ENCODE data around the gene NGRN. TPM values are rescaled to one million over a fixed set of nuclear protein-coding genes. Genes with fewer than 3 reads are reported as not detected.

NGRN gene
- polyA plus RNA-seq, 1 of the 3 experiments (the other 2 are of a cell fraction), result 48.2 TPM

GRCh38 chr15:90227336-90227735 lies 38.1 kb upstream of the NGRN start:
- Histone ChIP-seq H3K4me1 (ENCODE audit: control insufficient read depth in 1 of 2, insufficient read depth in 2 of 2, low read depth in 1 of 2, low read length in 1 of 2) (no peaks in the 10 kb centered on the region; a peak in 1 of 4 replicates), H3K9me3 (no peaks in the 10 kb centered on the region), H3K27ac (ENCODE audit: low read depth in 2 of 2, low read length in 1 of 2) (no peak overlapping the region), H3K27me3 (ENCODE audit: insufficient read depth) (no peaks in the 10 kb centered on the region), H3K9ac (no peak overlapping the region), H3K4me3 (ENCODE audit: low read depth in 2 of 2, low read length in 1 of 2) (no peak overlapping the region), H3K9me2 (no peaks in the 10 kb centered on the region), H4K20me1 (ENCODE audit: insufficient read depth) (no peaks in the 10 kb centered on the region), H3F3A (replicated peaks; ENCODE audit: insufficient read depth) (no peaks in the 10 kb centered on the region), H3K4me2 (no peak overlapping the region), H3K79me2 (ENCODE audit: insufficient read depth) (peaks cover 15% of the 10 kb centered on the region), H2AFZ (ENCODE audit: low read depth) (no peak overlapping the region), H3K36me3 (replicated peaks in 1 of 2; ENCODE audit: control insufficient read depth in 1 of 2, insufficient read depth in 2 of 2, low read length in 1 of 2) (peaks cover 10 to 68% of the 10 kb centered on the region in 2 experiments)
- 95% methylated on average over 7 of the region's 7 CpGs for WGBS (ENCODE audit: low lambda C conversion rate)
- POLR2A ChIA-PET, result interaction anchor here (0.7 kb wide), 1 partner anchor 11 kb away, joined by 3 read pairs; no protein-coding TSS in a partner anchor
- no peak for DNase-seq
- CTCF ChIA-PET, result interaction anchor here (1.1 to 1.6 kb wide), 4 partner anchors 13 to 84 kb away, joined by 3 to 4 read pairs (median 4); no protein-coding TSS in a partner anchor
- no peak for TF ChIP-seq REST (IDR thresholded peaks at IDR 0.05; ENCODE audit: low read depth, low read length)
- no peak for TF ChIP-seq FOXM1 (IDR thresholded peaks at IDR 0.05; ENCODE audit: low read depth)
- no peak for TF ChIP-seq EZH2phosphoT487 (IDR thresholded peaks at IDR 0.05; ENCODE audit: borderline replicate concordance, low read depth)
- TF ChIP-seq MXI1 (IDR thresholded peaks at IDR 0.05; ENCODE audit: low read depth, low read length), result no peak
- no peak for TF ChIP-seq RXRA (IDR thresholded peaks at IDR 0.05; ENCODE audit: borderline replicate concordance, low read depth)
- TF ChIP-seq GATA2 (CRISPR knock-in tag; IDR thresholded peaks at IDR 0.05), result no peak
- TF ChIP-seq GABPA (IDR thresholded peaks at IDR 0.05; ENCODE audit: low read depth), result no peak
- TF ChIP-seq JUND (IDR thresholded peaks at IDR 0.05), result no peak
- TF ChIP-seq YY1 (IDR thresholded peaks at IDR 0.05; ENCODE audit: low read depth), result no peak
- TF ChIP-seq CTCF (IDR thresholded peaks at IDR 0.05), result no peak
- no peak for TF ChIP-seq SMC3 (IDR thresholded peaks at IDR 0.05; ENCODE audit: low read depth, low read length)
- TF ChIP-seq, protein P1, sequence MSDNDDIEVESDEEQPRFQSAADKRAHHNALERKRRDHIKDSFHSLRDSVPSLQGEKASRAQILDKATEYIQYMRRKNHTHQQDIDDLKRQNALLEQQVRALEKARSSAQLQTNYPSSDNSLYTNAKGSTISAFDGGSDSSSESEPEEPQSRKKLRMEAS (IDR thresholded peaks at IDR 0.05; ENCODE audit: low read depth), result no peak
- TF ChIP-seq EP300 (IDR thresholded peaks at IDR 0.05; ENCODE audit: borderline replicate concordance in 1 of 2, low read depth in 1 of 2, low read length in 1 of 2), result no peak
- TF ChIP-seq, protein P2, sequence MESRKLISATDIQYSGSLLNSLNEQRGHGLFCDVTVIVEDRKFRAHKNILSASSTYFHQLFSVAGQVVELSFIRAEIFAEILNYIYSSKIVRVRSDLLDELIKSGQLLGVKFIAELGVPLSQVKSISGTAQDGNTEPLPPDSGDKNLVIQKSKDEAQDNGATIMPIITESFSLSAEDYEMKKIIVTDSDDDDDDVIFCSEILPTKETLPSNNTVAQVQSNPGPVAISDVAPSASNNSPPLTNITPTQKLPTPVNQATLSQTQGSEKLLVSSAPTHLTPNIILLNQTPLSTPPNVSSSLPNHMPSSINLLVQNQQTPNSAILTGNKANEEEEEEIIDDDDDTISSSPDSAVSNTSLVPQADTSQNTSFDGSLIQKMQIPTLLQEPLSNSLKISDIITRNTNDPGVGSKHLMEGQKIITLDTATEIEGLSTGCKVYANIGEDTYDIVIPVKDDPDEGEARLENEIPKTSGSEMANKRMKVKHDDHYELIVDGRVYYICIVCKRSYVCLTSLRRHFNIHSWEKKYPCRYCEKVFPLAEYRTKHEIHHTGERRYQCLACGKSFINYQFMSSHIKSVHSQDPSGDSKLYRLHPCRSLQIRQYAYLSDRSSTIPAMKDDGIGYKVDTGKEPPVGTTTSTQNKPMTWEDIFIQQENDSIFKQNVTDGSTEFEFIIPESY (IDR thresholded peaks at IDR 0.05; ENCODE audit: borderline replicate concordance, low read depth), result no peak
